Measurements from ENCODE around the gene DKK3.
"Not testable (repeated sequence)": the region's sequence is repeated elsewhere in the genome, so short reads cannot be mapped to it uniquely, and the experiment has no call there.

Gene DKK3

GRCh38 chr11:12007769-12008737 is at the start of gene DKK3:
DKK3 (minus strand) TSS chr11:12008626; CDS start chr11:12008582, 44 bp downstream.
- FAIRE-seq, result no peak

GRCh38 chr11:12057299-12057980 is 49.0 kb upstream of the DKK3 start:
- FAIRE-seq (no peak), DNase-seq (ENCODE audit: extremely low spot score, insufficient read length, low read depth) (no peak)

More at GRCh38 chr11:12007769-12008737, at the start of gene DKK3:
- DNase-seq (ENCODE audit: extremely low spot score, insufficient read length, low read depth), result no peak

- DNase-seq (ENCODE audit: extremely low spot score, insufficient read length, low read depth), result no peak
- no peak for FAIRE-seq
Measured at GRCh38 chr11:12056119-12056518, 47.7 kb upstream of the DKK3 start.

- DNase-seq (ENCODE audit: extremely low spot score, insufficient read length, low read depth), result no peak
Measured at GRCh38 chr11:12053606-12054361, 45.4 kb upstream of the DKK3 start.

GRCh38 chr11:12052676-12053605 is 44.5 kb upstream of the DKK3 start:
- DNase-seq (ENCODE audit: extremely low spot score, insufficient read length, low read depth) (no peak), FAIRE-seq (no peak)

More at GRCh38 chr11:12053606-12054361, 45.4 kb upstream of the DKK3 start:
- FAIRE-seq, result no peak

- DNase-seq (ENCODE audit: extremely low spot score, insufficient read length, low read depth), result no peak
- no peak for FAIRE-seq
Measured at GRCh38 chr11:12051287-12051662, 42.8 kb upstream of the DKK3 start.

- DNase-seq (ENCODE audit: extremely low spot score, insufficient read length, low read depth), result no peak
- FAIRE-seq, result no peak
Measured at GRCh38 chr11:12050470-12051286, 42.3 kb upstream of the DKK3 start.

- FAIRE-seq (no peak), DNase-seq (ENCODE audit: extremely low spot score, insufficient read length, low read depth) (no peak)
Measured at GRCh38 chr11:12048936-12049790, 40.7 kb upstream of the DKK3 start.

GRCh38 chr11:12046636-12047236 is 38.3 kb upstream of the DKK3 start:
- FAIRE-seq, result no peak
- no peak for DNase-seq (ENCODE audit: extremely low spot score, insufficient read length, low read depth)

- DNase-seq (ENCODE audit: extremely low spot score, insufficient read length, low read depth) (no peak), FAIRE-seq (no peak)
Measured at GRCh38 chr11:12045914-12046635, 37.6 kb upstream of the DKK3 start.

GRCh38 chr11:12044799-12045198 is 36.4 kb upstream of the DKK3 start:
- no peak for FAIRE-seq
- DNase-seq (ENCODE audit: extremely low spot score, insufficient read length, low read depth), result no peak

- FAIRE-seq (peak; percentile 62), DNase-seq (ENCODE audit: extremely low spot score, insufficient read length, low read depth) (peak; percentile 32)
Measured at GRCh38 chr11:12043959-12044791, 35.7 kb upstream of the DKK3 start.

GRCh38 chr11:12043221-12043620 is 34.8 kb upstream of the DKK3 start:
- FAIRE-seq, result no peak
- DNase-seq (ENCODE audit: extremely low spot score, insufficient read length, low read depth), result no peak

- DNase-seq (ENCODE audit: extremely low spot score, insufficient read length, low read depth) (no peak), FAIRE-seq (no peak)
Measured at GRCh38 chr11:12042215-12042676, 33.8 kb upstream of the DKK3 start.

- FAIRE-seq; DNase-seq (ENCODE audit: extremely low spot score, insufficient read length, low read depth): not testable (repeated sequence)
Measured at GRCh38 chr11:12040719-12041118, 32.3 kb upstream of the DKK3 start.

- DNase-seq (ENCODE audit: extremely low spot score, insufficient read length, low read depth), result no peak
- FAIRE-seq, result no peak
Measured at GRCh38 chr11:12032968-12033367, 24.5 kb upstream of the DKK3 start.

Measured in GM18507 (cell line).